Measurements from ENCODE around the gene ABL2. TPM values are rescaled to one million over a fixed set of nuclear protein-coding genes. Genes with fewer than 3 reads are reported as not detected.

Gene ABL2
- total and polyA plus RNA-seq, 2 donors (not counting 3 experiments of a cell fraction or from before 2014, with no cell fraction given), result 41.8 to 158 TPM

- Histone ChIP-seq H3K4me2 (ENCODE audit: insufficient read depth, low read length) (peak overlapping the region; percentile 37), H3K36me3 (ENCODE audit: control insufficient read depth in 2 of 2, extremely low read depth in 1 of 2, insufficient read depth in 2 of 2, low read length in 2 of 2) (no peaks in the 10 kb centered on the region), H3K9ac (replicated peaks; ENCODE audit: extremely low read depth, insufficient read depth, low read length) (peak overlapping the region; percentile 73), H3K9me3 (replicated peaks; ENCODE audit: control insufficient read depth, insufficient read depth, low read length) (no peaks in the 10 kb centered on the region), H3K79me2 (ENCODE audit: control insufficient read depth, insufficient read depth, low read length) (peaks cover 12% of the 10 kb centered on the region), H4K20me1 (replicated peaks; ENCODE audit: control insufficient read depth, extremely low read depth, insufficient read depth, low read length) (no peaks in the 10 kb centered on the region), H3K4me1 (ENCODE audit: control insufficient read depth, extremely low read depth, insufficient read depth, low read length) (peaks cover 14% of the 10 kb centered on the region), H3K27me3 (ENCODE audit: control insufficient read depth in 2 of 2, insufficient read depth in 2 of 2, low read length in 2 of 2) (no peaks in the 10 kb centered on the region), H3K27ac (ENCODE audit: insufficient read depth, low read depth, low read length) (peak overlapping the region; percentile 62), H2AFZ (ENCODE audit: low read depth, low read length) (peak overlapping the region; percentile 24), H3K4me3 (replicated peaks in 1 of 3; ENCODE audit: insufficient read depth in 1 of 3, low read depth in 1 of 3, low read length in 3 of 3) (peak overlapping the region in 2 of 3 experiments; percentile 68 to 77), H3K9me1 (replicated peaks; ENCODE audit: control insufficient read depth, extremely low read depth, insufficient read depth, low read length) (no peaks in the 10 kb centered on the region)
- TF ChIP-seq FOS (IDR thresholded peaks at IDR 0.05; ENCODE audit: borderline replicate concordance, insufficient read depth, low read length), result no peak
- TF ChIP-seq POLR2AphosphoS5 (IDR thresholded peaks at IDR 0.05; ENCODE audit: insufficient read depth, low read depth, low read length), result no peak
- no peak for TF ChIP-seq EZH2 (IDR thresholded peaks at IDR 0.05; ENCODE audit: borderline replicate concordance, low read depth, low read length, severe bottlenecking)
- no peak for TF ChIP-seq GATA2 (IDR thresholded peaks at IDR 0.05; ENCODE audit: insufficient read depth, insufficient read length, low read depth, low read length)
- no peak for TF ChIP-seq POLR2A (IDR thresholded peaks at IDR 0.05; ENCODE audit: low read depth, low read length)
- no peak for TF ChIP-seq MYC (IDR thresholded peaks at IDR 0.05; ENCODE audit: low read depth, low read length)
- no peak for TF ChIP-seq JUN (IDR thresholded peaks at IDR 0.05; ENCODE audit: borderline replicate concordance, insufficient read depth, insufficient read length, low read depth)
- TF ChIP-seq MAX (IDR thresholded peaks at IDR 0.05; ENCODE audit: insufficient read depth, insufficient read length), result no peak
- no peak for TF ChIP-seq CTCF (IDR thresholded peaks at IDR 0.05; ENCODE audit: extremely low read depth in 1 of 2, insufficient read depth in 1 of 2, low read depth in 1 of 2, low read length in 2 of 2)
- DNase-seq (ENCODE audit: low read depth, low spot score), result no peak
- CTCF ChIA-PET, result interaction anchor here (0.6 to 4.5 kb wide), 9 partner anchors 24 to 734 kb away, joined by 3 to 27 read pairs (median 3); no protein-coding TSS in a partner anchor
- peak; percentile 44 for FAIRE-seq
- intact Hi-C loops (cut with micrococcal nuclease), result loop anchor here (5.0 kb wide), 2 partner anchors 549 to 731 kb away; no protein-coding TSS in a partner anchor
- POLR2A ChIA-PET, result no interaction called here
- TSS peak; percentile 5 for BruUV-seq (replicated peaks)
- dilution Hi-C loops (cut with MboI; ENCODE audit: extremely low pct_ligation_motif_present, low sequenced_read_pairs), result no loop called here
Observed at GRCh38 chr1:179080866-179081686, 148.4 kb downstream of the ABL2 start.

Data from endothelial cell of umbilical vein (primary cell).